ENCODE measurements around the gene SRSF4.

Gene SRSF4

GRCh38 chr1:29200906-29201594 is 19.4 kb upstream of the SRSF4 start:
- no peak for DNase-seq (ENCODE audit: low spot score)

GRCh38 chr1:29197993-29198392 is 16.3 kb upstream of the SRSF4 start:
- DNase-seq (ENCODE audit: low spot score) = no peak

GRCh38 chr1:29197590-29197924 is 15.9 kb upstream of the SRSF4 start:
- no peak for DNase-seq (ENCODE audit: low spot score)

GRCh38 chr1:29196863-29197589 is 15.3 kb upstream of the SRSF4 start:
- no peak for DNase-seq (ENCODE audit: low spot score)

GRCh38 chr1:29195881-29196291 is 14.2 kb upstream of the SRSF4 start:
- DNase-seq (ENCODE audit: low spot score) = no peak

- no peak for DNase-seq (ENCODE audit: low spot score)
These were observed 12.3 kb upstream of the SRSF4 start for GRCh38 chr1:29193879-29194455.

- DNase-seq (ENCODE audit: low spot score) = no peak
These were observed 9.0 kb upstream of the SRSF4 start for GRCh38 chr1:29190718-29191117.

GRCh38 chr1:29186707-29187106 is 5.0 kb upstream of the SRSF4 start:
- DNase-seq (ENCODE audit: low spot score) = no peak

- no peak for DNase-seq (ENCODE audit: low spot score)
These were observed 4.6 kb upstream of the SRSF4 start for GRCh38 chr1:29186252-29186651.

- DNase-seq (ENCODE audit: low spot score) = no peak
These were observed 1.6 kb upstream of the SRSF4 start for GRCh38 chr1:29183287-29183686.

GRCh38 chr1:29180497-29181412 is 945 bp downstream of the SRSF4 start:
- no peak for DNase-seq (ENCODE audit: low spot score)

GRCh38 chr1:29179641-29180184 is 2.0 kb downstream of the SRSF4 start:
- no peak for DNase-seq (ENCODE audit: low spot score)

GRCh38 chr1:29177022-29177705 is 4.5 kb downstream of the SRSF4 start:
- no peak for DNase-seq (ENCODE audit: low spot score)

- DNase-seq (ENCODE audit: low spot score) = no peak
These were observed 5.1 kb downstream of the SRSF4 start for GRCh38 chr1:29176576-29176975.

GRCh38 chr1:29172415-29172939 is 9.2 kb downstream of the SRSF4 start:
- no peak for DNase-seq (ENCODE audit: low spot score)

GRCh38 chr1:29171521-29171920 is 10.2 kb downstream of the SRSF4 start:
- DNase-seq (ENCODE audit: low spot score) = no peak

- no peak for DNase-seq (ENCODE audit: low spot score)
These were observed 10.6 kb downstream of the SRSF4 start for GRCh38 chr1:29171089-29171488.

GRCh38 chr1:29169976-29170375 is 11.7 kb downstream of the SRSF4 start:
- no peak for DNase-seq (ENCODE audit: low spot score)

- no peak for DNase-seq (ENCODE audit: low spot score)
These were observed 13.8 kb downstream of the SRSF4 start for GRCh38 chr1:29167904-29168303.

- DNase-seq (ENCODE audit: low spot score) = no peak
These were observed 15.3 kb downstream of the SRSF4 start for GRCh38 chr1:29166291-29166878.

- DNase-seq (ENCODE audit: low spot score) = no peak
These were observed 17.1 kb downstream of the SRSF4 start for GRCh38 chr1:29164588-29164987.

All from COLO829 (cell line).